Kidney (tissue), 14 donors: Measurements from ENCODE around the gene ATP11A. TPM values are rescaled to one million over a fixed set of nuclear protein-coding genes. Genes with fewer than 3 reads are reported as not detected.

Experiments
- DNase-seq, 5 donors: peaks; one replicate each; pipeline ENCODE4 v3.0.0-alpha.2; 2013 to 2020
- FAIRE-seq: peaks from 2 replicates; lab custom pipeline; 2012; peaks lifted over from hg19 to GRCh38; lab: Jason Lieb, UNC
- H3K27ac ChIP-seq, 2 donors: one replicate each; pipeline ENCODE4 v1.7.0; 2013; ENCODE audit warnings: low read depth in 2 of 2, low read length in 2 of 2, inconsistent platforms in 1 of 2
- H3K27me3 ChIP-seq: one replicate; pipeline ENCODE4 v1.7.1; 2013; ENCODE audit warnings: low read length, inconsistent platforms; ENCODE audit not compliant: control insufficient read depth, insufficient read depth
- H3K36me3 ChIP-seq, 3 donors: one replicate each; pipeline versions ENCODE4 v1.7.0 to v1.7.1; 2013; ENCODE audit warnings: low read length in 3 of 3, control low read depth in 1 of 3, inconsistent platforms in 1 of 3; ENCODE audit not compliant: insufficient read depth in 3 of 3, control insufficient read depth in 2 of 3
- H3K4me1 ChIP-seq, 3 donors: one replicate each; pipeline versions ENCODE4 v1.7.0 to v1.7.1; 2013; ENCODE audit warnings: low read length in 3 of 3, inconsistent platforms in 1 of 3, low read depth in 1 of 3; ENCODE audit not compliant: control insufficient read depth in 2 of 3, insufficient read depth in 2 of 3
- H3K4me3 ChIP-seq, 3 donors: one replicate each; pipeline versions ENCODE4 v1.7.0 to v1.8.1; 2013; ENCODE audit warnings: low read length in 3 of 3, control low read depth in 1 of 3, inconsistent platforms in 1 of 3
- H3K9ac ChIP-seq, 3 donors: one replicate each; pipeline versions ENCODE4 v1.7.0 to v1.7.1; 2013; ENCODE audit warnings: low read length in 3 of 3, control low read depth in 1 of 3, inconsistent platforms in 1 of 3
- H3K9me3 ChIP-seq, 3 donors: one replicate each; pipeline versions ENCODE4 v1.7.0 to v1.7.1; 2013; ENCODE audit warnings: low read length in 3 of 3, control low read depth in 1 of 3, inconsistent platforms in 1 of 3; ENCODE audit not compliant: control insufficient read depth in 2 of 3, insufficient read depth in 1 of 3
- intact Hi-C: fragments of 100-400 bp; cut with DNase I; formaldehyde crosslinking; loops from one replicate; pipeline ENCODE4 v1.11.1; 2022
- polyA plus RNA-seq: library from polyadenylated mRNA; stranded (reverse); fragments of 350-450 nt; fragmentation: Illumina TruSeq; extraction: RNeasy Lipid Tissue Mini Kit (QIAGEN cat#74804); gene quantifications from one replicate; pipeline ENCODE4 v1.2.3, GENCODE V29; 2014; ENCODE audit warnings: low read depth, low replicate concordance; ENCODE audit not compliant: insufficient read depth
- total RNA-seq: library from RNA; stranded (reverse); fragmentation: NEBNext Ultra II Directional; extraction: Animal tissue kit (Norgen Biotek cat#: 25700); gene quantifications from one replicate; pipeline ENCODE4 v1.2.1, GENCODE V29; 2021
- TF ChIP-seq, protein P1 (sequence below): IDR thresholded peaks from 3 replicates; pipeline ENCODE4 v1.5.1; 2012; ENCODE audit warnings: mild to moderate bottlenecking, moderate library complexity, borderline replicate concordance; ENCODE audit not compliant: insufficient read depth; ENCODE audit errors: extremely low read depth
- donor health status: control.
- donor health status: control.
- donor health status: control.
- donor health status: control.
- donor health status: control.
- donor health status: DM: yes; HTN: yes; CAD: no.
- donor health status: Normal renal cell carcinoma (clear cell type).

ATP11A gene
- total and polyA plus RNA-seq, 2 donors from 2014 or later: 4.9 to 212 TPM

DNA sequence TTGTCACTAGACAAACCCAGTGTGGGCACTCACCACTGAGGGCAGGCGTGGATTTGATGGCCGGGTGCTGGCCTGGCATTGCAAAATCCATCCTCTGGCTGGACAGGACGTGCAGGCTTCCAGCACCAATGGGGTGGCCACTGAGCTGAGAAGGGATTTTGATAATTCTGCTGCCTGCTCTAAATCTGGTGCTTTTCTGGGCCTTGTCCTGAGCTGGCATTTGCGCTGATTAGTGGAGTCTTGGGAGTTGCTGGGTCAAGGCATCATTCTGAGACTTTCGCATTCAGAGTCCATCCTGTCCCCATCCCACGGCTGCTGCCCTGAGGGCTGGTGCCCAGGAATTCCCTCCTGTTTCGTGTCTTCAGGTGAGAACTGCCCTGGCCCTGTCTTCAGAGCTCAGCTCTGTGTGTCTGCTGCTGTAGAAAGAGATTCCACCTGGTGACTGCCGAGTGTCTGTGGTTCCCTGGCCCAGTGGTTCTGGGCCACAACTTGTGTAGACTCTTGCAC, 213.3 kb downstream of the ATP11A start:
- FAIRE-seq (no peak), DNase-seq (no peak)
- intact Hi-C loops: no loop called here
- Histone ChIP-seq H3K4me3 (no peak overlapping the region), H3K4me1 (peaks cover 0 to 45% (median 35%) of the 10 kb centered on the region in 3 donors), H3K27me3 (no peaks in the 10 kb centered on the region), H3K36me3 (peaks cover 0 to 10% (median 2%) of the 10 kb centered on the region in 3 donors), H3K9me3 (no peaks in the 10 kb centered on the region), H3K27ac (no peak overlapping the region), H3K9ac (no peak overlapping the region)
- TF ChIP-seq, protein P1, sequence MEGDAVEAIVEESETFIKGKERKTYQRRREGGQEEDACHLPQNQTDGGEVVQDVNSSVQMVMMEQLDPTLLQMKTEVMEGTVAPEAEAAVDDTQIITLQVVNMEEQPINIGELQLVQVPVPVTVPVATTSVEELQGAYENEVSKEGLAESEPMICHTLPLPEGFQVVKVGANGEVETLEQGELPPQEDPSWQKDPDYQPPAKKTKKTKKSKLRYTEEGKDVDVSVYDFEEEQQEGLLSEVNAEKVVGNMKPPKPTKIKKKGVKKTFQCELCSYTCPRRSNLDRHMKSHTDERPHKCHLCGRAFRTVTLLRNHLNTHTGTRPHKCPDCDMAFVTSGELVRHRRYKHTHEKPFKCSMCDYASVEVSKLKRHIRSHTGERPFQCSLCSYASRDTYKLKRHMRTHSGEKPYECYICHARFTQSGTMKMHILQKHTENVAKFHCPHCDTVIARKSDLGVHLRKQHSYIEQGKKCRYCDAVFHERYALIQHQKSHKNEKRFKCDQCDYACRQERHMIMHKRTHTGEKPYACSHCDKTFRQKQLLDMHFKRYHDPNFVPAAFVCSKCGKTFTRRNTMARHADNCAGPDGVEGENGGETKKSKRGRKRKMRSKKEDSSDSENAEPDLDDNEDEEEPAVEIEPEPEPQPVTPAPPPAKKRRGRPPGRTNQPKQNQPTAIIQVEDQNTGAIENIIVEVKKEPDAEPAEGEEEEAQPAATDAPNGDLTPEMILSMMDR: no peak

DNA sequence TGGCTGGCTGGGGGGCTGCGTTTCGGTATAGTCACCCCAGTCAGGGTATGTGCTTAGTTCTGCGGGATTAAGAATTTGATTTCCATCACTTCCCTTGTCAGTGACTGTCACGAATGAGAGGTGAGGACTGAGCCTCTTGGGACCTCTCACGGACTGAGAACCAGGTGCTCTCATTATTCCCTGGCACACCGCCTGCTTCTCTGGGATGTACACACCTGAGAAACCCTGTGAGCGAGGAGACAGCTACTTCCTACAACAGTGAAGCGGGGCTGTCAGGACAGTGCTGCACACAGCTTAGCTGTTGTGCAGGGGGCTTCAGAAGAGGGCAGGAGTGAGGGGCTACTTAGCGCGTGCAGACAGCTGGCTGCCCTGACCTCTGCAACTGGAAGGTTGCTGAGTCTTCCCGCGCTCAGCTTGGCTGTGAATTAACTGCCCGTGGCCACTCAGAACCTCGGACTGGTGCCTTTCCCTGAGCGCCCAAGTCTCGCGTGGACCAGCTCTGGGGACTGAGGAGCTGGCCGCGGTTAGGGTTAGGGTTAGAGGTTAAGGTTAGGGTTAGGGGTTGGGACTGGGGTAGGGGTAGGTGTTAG, 213.9 kb downstream of the ATP11A start:
- no peak overlapping the region for H3K4me3 ChIP-seq
- no peak for DNase-seq
- peaks cover 0 to 50% (median 35%) of the 10 kb centered on the region in 3 donors for H3K4me1 ChIP-seq
- TF ChIP-seq, protein P1: no peak
- H3K27ac ChIP-seq: no peak overlapping the region
- H3K36me3 ChIP-seq: peaks cover 0 to 10% (median 2%) of the 10 kb centered on the region in 3 donors
- no peak overlapping the region for H3K9ac ChIP-seq
- intact Hi-C loops: no loop called here
- no peak for FAIRE-seq
- H3K9me3 ChIP-seq: no peaks in the 10 kb centered on the region
- H3K27me3 ChIP-seq: no peaks in the 10 kb centered on the region

- TF ChIP-seq, protein P1: no peak
- Histone ChIP-seq H3K4me1 (peaks cover 0 to 52% (median 35%) of the 10 kb centered on the region in 3 donors), H3K27ac (peak overlapping the region in 1 of 2 donors; percentile 42), H3K27me3 (no peaks in the 10 kb centered on the region), H3K9ac (no peak overlapping the region), H3K36me3 (peaks cover 0 to 10% (median 2%) of the 10 kb centered on the region in 3 donors), H3K9me3 (no peaks in the 10 kb centered on the region), H3K4me3 (no peak overlapping the region)
- no peak for FAIRE-seq
- intact Hi-C loops: no loop called here
- DNase-seq: no peak
These were observed 214.7 kb downstream of the ATP11A start for GRCh38 chr13:112904436-112904960.
